ENCODE measurements around the gene TMEM115.

Gene TMEM115

GRCh38 chr3:50341996-50342650, 17.2 kb downstream of the TMEM115 start:
- Histone ChIP-seq H3K27ac (replicated peaks; ENCODE audit: low read length) (no peak overlapping the region), H3K9ac (ENCODE audit: low read depth, low read length, poor library complexity) (peak overlapping the region; percentile 10), H3K14ac (ENCODE audit: low read length) (no peak overlapping the region), H3K36me3 (replicated peaks in 1 of 2; ENCODE audit: control insufficient read depth in 2 of 2, insufficient read depth in 2 of 2, low read length in 2 of 2) (no peaks in the 10 kb centered on the region), H3K79me1 (ENCODE audit: low read depth, low read length) (no peaks in the 10 kb centered on the region), H2BK5ac (ENCODE audit: low read length) (no peak overlapping the region), H2AK5ac (ENCODE audit: low read depth, low read length) (peak overlapping the region; percentile 33), H2AFZ (ENCODE audit: low read length) (no peak overlapping the region), H3K4me1 (ENCODE audit: control insufficient read depth in 2 of 2, insufficient read depth in 1 of 2, low read depth in 1 of 2, low read length in 2 of 2) (peaks cover 3 to 12% of the 10 kb centered on the region in 2 donors), H2BK12ac (ENCODE audit: low read length) (no peak overlapping the region), H3K9me3 (replicated peaks in 1 of 2; ENCODE audit: control insufficient read depth in 2 of 2, insufficient read depth in 1 of 2, low read depth in 1 of 2, low read length in 2 of 2) (peaks cover 2 to 6% of the 10 kb centered on the region in 2 donors), H3K23ac (ENCODE audit: low read depth, low read length, poor library complexity) (peak overlapping the region; percentile 4), H3K4me2 (ENCODE audit: insufficient read depth, low read length, poor library complexity, severe bottlenecking) (no peak overlapping the region), H3K4me3 (ENCODE audit: low read length in 2 of 2) (no peak overlapping the region), H2BK120ac (ENCODE audit: low read depth, low read length) (no peak overlapping the region), H3K18ac (ENCODE audit: low read length) (no peak overlapping the region), H3K4ac (ENCODE audit: low read length) (no peak overlapping the region), H4K91ac (ENCODE audit: low read depth, low read length, poor library complexity) (no peak overlapping the region), H3K27me3 (ENCODE audit: control insufficient read depth in 3 of 3, insufficient read depth in 3 of 3, low read depth in 1 of 3, low read length in 3 of 3) (peaks cover 16 to 70% (median 56%) of the 10 kb centered on the region in 3 experiments), H2BK15ac (ENCODE audit: low read length) (peak overlapping the region; percentile 66), H4K8ac (ENCODE audit: low read depth, low read length) (no peak overlapping the region)
- WGBS, 2 donors (ENCODE audit: extremely low coverage in 2 of 2, insufficient read length in 2 of 2, insufficient replicate concordance in 1 of 2): no CpG with 5 or more reads among the region's 13 CpGs
- no peak for DNase-seq (ENCODE audit: low spot score)

GRCh38 chr3:50341537-50341936, 17.8 kb downstream of the TMEM115 start:
- Histone ChIP-seq H3K27me3 (ENCODE audit: control insufficient read depth in 3 of 3, insufficient read depth in 3 of 3, low read depth in 1 of 3, low read length in 3 of 3) (peaks cover 16 to 70% (median 56%) of the 10 kb centered on the region in 3 experiments), H3K4ac (ENCODE audit: low read length) (no peak overlapping the region), H4K91ac (ENCODE audit: low read depth, low read length, poor library complexity) (no peak overlapping the region), H3K18ac (ENCODE audit: low read length) (no peak overlapping the region), H2AFZ (ENCODE audit: low read length) (no peak overlapping the region), H2AK5ac (ENCODE audit: low read depth, low read length) (no peak overlapping the region), H3K79me1 (ENCODE audit: low read depth, low read length) (peaks cover 2% of the 10 kb centered on the region), H2BK15ac (ENCODE audit: low read length) (no peak overlapping the region), H3K9ac (ENCODE audit: low read depth, low read length, poor library complexity) (no peak overlapping the region), H3K4me1 (ENCODE audit: control insufficient read depth in 2 of 2, insufficient read depth in 1 of 2, low read depth in 1 of 2, low read length in 2 of 2) (peaks cover 5 to 12% of the 10 kb centered on the region in 2 donors), H3K23ac (ENCODE audit: low read depth, low read length, poor library complexity) (no peak overlapping the region), H3K14ac (ENCODE audit: low read length) (peak overlapping the region; percentile 15), H3K4me3 (ENCODE audit: low read length in 2 of 2) (no peak overlapping the region), H3K4me2 (ENCODE audit: insufficient read depth, low read length, poor library complexity, severe bottlenecking) (no peak overlapping the region), H3K9me3 (replicated peaks in 1 of 2; ENCODE audit: control insufficient read depth in 2 of 2, insufficient read depth in 1 of 2, low read depth in 1 of 2, low read length in 2 of 2) (peaks cover 2 to 6% of the 10 kb centered on the region in 2 donors), H4K8ac (ENCODE audit: low read depth, low read length) (no peak overlapping the region), H2BK12ac (ENCODE audit: low read length) (no peak overlapping the region), H2BK5ac (ENCODE audit: low read length) (peak overlapping the region; percentile 27), H3K36me3 (replicated peaks in 1 of 2; ENCODE audit: control insufficient read depth in 2 of 2, insufficient read depth in 2 of 2, low read length in 2 of 2) (no peaks in the 10 kb centered on the region), H2BK120ac (ENCODE audit: low read depth, low read length) (no peak overlapping the region), H3K27ac (replicated peaks; ENCODE audit: low read length) (no peak overlapping the region)
- WGBS, 2 donors (ENCODE audit: extremely low coverage in 2 of 2, insufficient read length in 2 of 2, insufficient replicate concordance in 1 of 2): no CpG with 5 or more reads among the region's 9 CpGs
- DNase-seq (ENCODE audit: low spot score): no peak

- Histone ChIP-seq H3K4ac (ENCODE audit: low read length) (no peak within 1 kb of the TSS), H3K27me3 (ENCODE audit: control insufficient read depth in 3 of 3, insufficient read depth in 3 of 3, low read depth in 1 of 3, low read length in 3 of 3) (peaks cover 16 to 67% (median 56%) of the 10 kb centered on the region in 3 experiments), H2BK12ac (ENCODE audit: low read length) (peak within 1 kb of the TSS; percentile 47), H3K27ac (replicated peaks; ENCODE audit: low read length) (no peak within 1 kb of the TSS), H3K36me3 (replicated peaks in 1 of 2; ENCODE audit: control insufficient read depth in 2 of 2, insufficient read depth in 2 of 2, low read length in 2 of 2) (peaks cover 0 to 3% of the 10 kb centered on the region in 2 donors), H3K9me3 (replicated peaks in 1 of 2; ENCODE audit: control insufficient read depth in 2 of 2, insufficient read depth in 1 of 2, low read depth in 1 of 2, low read length in 2 of 2) (peaks cover 2 to 6% of the 10 kb centered on the region in 2 donors), H4K91ac (ENCODE audit: low read depth, low read length, poor library complexity) (no peak within 1 kb of the TSS), H2AFZ (ENCODE audit: low read length) (peak within 1 kb of the TSS; percentile 69), H3K18ac (ENCODE audit: low read length) (peak within 1 kb of the TSS; percentile 93), H3K4me2 (ENCODE audit: insufficient read depth, low read length, poor library complexity, severe bottlenecking) (peak within 1 kb of the TSS; percentile 58), H3K4me3 (ENCODE audit: low read length in 2 of 2) (peak within 1 kb of the TSS in 1 of 2 donors; percentile 71), H2BK5ac (ENCODE audit: low read length) (peak within 1 kb of the TSS; percentile 27), H2AK5ac (ENCODE audit: low read depth, low read length) (peak within 1 kb of the TSS; percentile 65), H3K4me1 (ENCODE audit: control insufficient read depth in 2 of 2, insufficient read depth in 1 of 2, low read depth in 1 of 2, low read length in 2 of 2) (peaks cover 13 to 17% of the 10 kb centered on the region in 2 donors), H4K8ac (ENCODE audit: low read depth, low read length) (no peak within 1 kb of the TSS), H2BK120ac (ENCODE audit: low read depth, low read length) (no peak within 1 kb of the TSS), H3K23ac (ENCODE audit: low read depth, low read length, poor library complexity) (peak within 1 kb of the TSS; percentile 83), H3K79me1 (ENCODE audit: low read depth, low read length) (peaks cover 5% of the 10 kb centered on the region), H2BK15ac (ENCODE audit: low read length) (peak within 1 kb of the TSS; percentile 46), H3K9ac (ENCODE audit: low read depth, low read length, poor library complexity) (peak within 1 kb of the TSS; percentile 82), H3K14ac (ENCODE audit: low read length) (peak within 1 kb of the TSS; percentile 47)
- no CpG with 5 or more reads among the region's 85 CpGs for WGBS, 2 donors (ENCODE audit: extremely low coverage in 2 of 2, insufficient read length in 2 of 2, insufficient replicate concordance in 1 of 2)
- DNase-seq (ENCODE audit: low spot score): no peak
These were observed 18.6 kb downstream of the TMEM115 start, which contains the start of gene RASSF1 for GRCh38 chr3:50340448-50341329. Gene RASSF1 (minus strand): TSS chr3:50340836. CDS start chr3:50340805, 31 bp downstream.

- peak overlapping the region; percentile 82 for H3K9ac ChIP-seq (ENCODE audit: low read depth, low read length, poor library complexity)
- peaks cover 14 to 15% of the 10 kb centered on the region in 2 donors for H3K4me1 ChIP-seq (ENCODE audit: control insufficient read depth in 2 of 2, insufficient read depth in 1 of 2, low read depth in 1 of 2, low read length in 2 of 2)
- no peak overlapping the region for H2BK15ac ChIP-seq (ENCODE audit: low read length)
- H2AFZ ChIP-seq (ENCODE audit: low read length): peak overlapping the region; percentile 69
- no peak for DNase-seq (ENCODE audit: low spot score)
- H4K91ac ChIP-seq (ENCODE audit: low read depth, low read length, poor library complexity): no peak overlapping the region
- no peak overlapping the region for H4K8ac ChIP-seq (ENCODE audit: low read depth, low read length)
- no CpG with 5 or more reads among the region's 9 CpGs for WGBS, 2 donors (ENCODE audit: extremely low coverage in 2 of 2, insufficient read length in 2 of 2, insufficient replicate concordance in 1 of 2)
- H3K79me1 ChIP-seq (ENCODE audit: low read depth, low read length): peaks cover 6% of the 10 kb centered on the region
- no peak overlapping the region for H3K27ac ChIP-seq (replicated peaks; ENCODE audit: low read length)
- peak overlapping the region; percentile 65 for H2AK5ac ChIP-seq (ENCODE audit: low read depth, low read length)
- H2BK5ac ChIP-seq (ENCODE audit: low read length): no peak overlapping the region
- H3K4ac ChIP-seq (ENCODE audit: low read length): no peak overlapping the region
- H3K18ac ChIP-seq (ENCODE audit: low read length): peak overlapping the region; percentile 93
- H3K9me3 ChIP-seq (replicated peaks in 1 of 2; ENCODE audit: control insufficient read depth in 2 of 2, insufficient read depth in 1 of 2, low read depth in 1 of 2, low read length in 2 of 2): peaks cover 2 to 6% of the 10 kb centered on the region in 2 donors
- H3K23ac ChIP-seq (ENCODE audit: low read depth, low read length, poor library complexity): peak overlapping the region; percentile 83
- no peak overlapping the region for H3K4me3 ChIP-seq (ENCODE audit: low read length in 2 of 2)
- H3K14ac ChIP-seq (ENCODE audit: low read length): peak overlapping the region; percentile 47
- peaks cover 16 to 61% (median 54%) of the 10 kb centered on the region in 3 experiments for H3K27me3 ChIP-seq (ENCODE audit: control insufficient read depth in 3 of 3, insufficient read depth in 3 of 3, low read depth in 1 of 3, low read length in 3 of 3)
- peak overlapping the region; percentile 58 for H3K4me2 ChIP-seq (ENCODE audit: insufficient read depth, low read length, poor library complexity, severe bottlenecking)
- no peak overlapping the region for H2BK12ac ChIP-seq (ENCODE audit: low read length)
- H3K36me3 ChIP-seq (replicated peaks in 1 of 2; ENCODE audit: control insufficient read depth in 2 of 2, insufficient read depth in 2 of 2, low read length in 2 of 2): peaks cover 0 to 9% of the 10 kb centered on the region in 2 donors
- H2BK120ac ChIP-seq (ENCODE audit: low read depth, low read length): no peak overlapping the region
These were observed 19.2 kb downstream of the TMEM115 start for GRCh38 chr3:50340147-50340447.

Data from neuronal stem cell (in vitro differentiated cells).